Mesenteric fat pad (tissue), 1 donor: ENCODE results near the gene CERCAM. TPM values are rescaled to one million over a fixed set of nuclear protein-coding genes. Genes with fewer than 3 reads are reported as not detected.
A peak's percentile ranks its signal among the peaks of the same experiment; 100 is the strongest.

Experiments used
- DNase-seq: peaks from one replicate; pipeline ENCODE4 v3.0.0-alpha.2; 2020; ENCODE audit warnings: low spot score
- long read RNA-seq: library from polyadenylated mRNA; unstranded; transcript quantifications from one replicate; pipeline ENCODE4 v2.0.0, GENCODE V29; 2020
- total RNA-seq: library from RNA; stranded (reverse); fragmentation: NEBNext Ultra II Directional; extraction: Animal tissue kit (Norgen Biotek cat#: 25700); gene quantifications from one replicate; pipeline ENCODE4 v1.2.1, GENCODE V29; 2021
- donor health status: DM: yes; HTN: yes; CAD: no.

Gene CERCAM, protein sequence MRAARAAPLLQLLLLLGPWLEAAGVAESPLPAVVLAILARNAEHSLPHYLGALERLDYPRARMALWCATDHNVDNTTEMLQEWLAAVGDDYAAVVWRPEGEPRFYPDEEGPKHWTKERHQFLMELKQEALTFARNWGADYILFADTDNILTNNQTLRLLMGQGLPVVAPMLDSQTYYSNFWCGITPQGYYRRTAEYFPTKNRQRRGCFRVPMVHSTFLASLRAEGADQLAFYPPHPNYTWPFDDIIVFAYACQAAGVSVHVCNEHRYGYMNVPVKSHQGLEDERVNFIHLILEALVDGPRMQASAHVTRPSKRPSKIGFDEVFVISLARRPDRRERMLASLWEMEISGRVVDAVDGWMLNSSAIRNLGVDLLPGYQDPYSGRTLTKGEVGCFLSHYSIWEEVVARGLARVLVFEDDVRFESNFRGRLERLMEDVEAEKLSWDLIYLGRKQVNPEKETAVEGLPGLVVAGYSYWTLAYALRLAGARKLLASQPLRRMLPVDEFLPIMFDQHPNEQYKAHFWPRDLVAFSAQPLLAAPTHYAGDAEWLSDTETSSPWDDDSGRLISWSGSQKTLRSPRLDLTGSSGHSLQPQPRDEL
- 46.0 TPM for total RNA-seq
- long read RNA-seq, transcript CERCAM-201 (13 exons, 2,685 nt) = major isoform, 116 of 166 reads
- long read RNA-seq, partial matches to known transcripts = 36 of 166 reads
- long read RNA-seq, other reads (novel, unspliced or antisense) = 14 of 166 reads

- DNase-seq = peak; percentile 90
Measured at GRCh38 chr9:128420651-128421481, at the start of gene CERCAM. CERCAM (plus strand) TSS chr9:128420857; CDS start chr9:128420878, 21 bp downstream.

GRCh38 chr9:128371630-128372117 lies 49.0 kb upstream of the CERCAM start:
- no peak for DNase-seq

GRCh38 chr9:128372188-128372641 lies 48.4 kb upstream of the CERCAM start:
- no peak for DNase-seq

DNA sequence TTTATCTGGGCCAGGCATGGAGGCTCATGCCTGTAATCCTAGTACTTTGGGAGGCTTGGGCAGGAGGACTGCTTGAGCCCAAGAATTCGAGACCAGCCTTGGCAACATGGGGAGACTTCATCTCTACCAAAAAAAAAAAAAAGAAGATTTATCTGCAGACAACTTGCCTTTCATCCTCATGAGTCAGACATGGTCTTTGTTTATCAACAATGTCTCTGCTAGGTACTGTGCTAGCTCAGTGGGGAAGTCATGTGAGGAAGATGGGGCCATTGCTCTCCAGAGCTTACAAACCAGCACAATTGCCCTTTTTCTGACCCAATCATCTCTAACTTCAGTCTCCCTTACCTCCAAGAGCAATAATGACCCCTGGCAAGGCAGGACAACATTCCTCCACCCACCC lies 47.9 kb upstream of the CERCAM start:
- no peak for DNase-seq

GRCh38 chr9:128374221-128374675 lies 46.4 kb upstream of the CERCAM start:
- no peak for DNase-seq

GRCh38 chr9:128375865-128376264 lies 44.8 kb upstream of the CERCAM start:
- DNase-seq = no peak

DNA sequence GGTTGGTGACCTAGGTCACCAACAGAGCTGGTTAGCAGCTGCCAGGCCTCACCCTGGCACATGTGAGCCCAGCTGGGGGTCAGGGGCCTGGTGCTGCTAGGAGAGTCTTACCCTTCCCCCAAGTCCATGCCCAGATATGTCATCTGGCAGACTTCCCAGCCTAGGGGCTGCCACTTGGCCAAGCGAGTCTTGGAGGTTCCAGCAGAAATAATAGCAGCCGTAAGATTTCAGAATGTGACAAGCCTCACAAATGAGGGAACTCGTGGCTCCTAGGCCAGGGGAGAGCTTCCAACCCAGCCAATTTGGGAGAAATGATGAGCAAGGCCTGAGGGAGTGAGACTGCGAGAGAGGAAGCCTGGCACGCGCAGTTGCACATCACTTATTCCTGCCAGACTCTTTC lies 38.4 kb upstream of the CERCAM start:
- no peak for DNase-seq

GRCh38 chr9:128383007-128383753 lies 37.5 kb upstream of the CERCAM start:
- no peak for DNase-seq

GRCh38 chr9:128383791-128384190 lies 36.9 kb upstream of the CERCAM start:
- DNase-seq = no peak

- no peak for DNase-seq
Measured at GRCh38 chr9:128384801-128385495, 35.7 kb upstream of the CERCAM start.

DNA sequence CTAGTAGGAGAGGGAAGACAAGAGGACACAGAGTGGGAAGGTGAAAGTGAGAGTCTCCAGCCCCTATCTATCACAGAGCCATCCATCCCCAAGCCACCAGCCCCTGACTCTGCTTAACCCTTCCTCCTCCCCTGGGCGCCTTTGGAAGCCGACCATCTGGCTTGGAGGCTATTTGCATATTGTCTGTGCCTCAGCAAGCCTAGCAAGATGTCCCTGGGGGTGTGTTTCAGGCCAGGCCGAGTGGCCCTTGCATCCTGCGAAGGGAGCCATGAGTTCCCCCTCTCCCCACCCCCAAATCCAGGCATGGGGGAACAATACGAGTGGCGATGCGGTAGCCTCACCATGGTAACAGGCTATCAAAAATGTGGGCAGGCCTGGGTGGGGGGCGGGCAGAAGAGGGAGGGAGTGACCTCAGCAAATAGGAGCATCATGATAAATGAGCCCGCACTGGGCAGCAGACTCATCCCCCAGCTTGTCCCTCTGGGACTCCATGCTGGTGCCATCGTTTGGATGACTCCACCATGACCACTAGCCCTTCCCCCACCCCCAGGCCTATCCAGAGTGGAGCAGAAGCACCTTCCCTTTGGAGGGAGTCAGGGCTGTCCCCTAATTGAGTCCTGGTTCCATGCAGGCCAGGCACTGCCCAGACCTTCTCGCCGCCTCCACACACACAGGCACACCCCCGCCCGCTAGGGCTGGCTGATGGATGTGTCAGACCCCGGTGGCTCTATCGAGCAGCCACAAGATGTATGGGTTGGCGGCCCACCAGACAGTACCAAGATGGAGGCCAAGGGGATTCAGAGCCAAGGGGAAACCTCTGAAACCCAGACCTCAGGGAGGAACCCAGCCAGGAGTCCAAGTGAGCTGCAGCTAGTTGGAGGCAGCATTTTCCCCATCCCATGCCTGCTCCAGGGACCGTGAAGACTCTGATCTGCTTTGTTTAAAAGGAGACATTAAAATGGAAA lies 34.9 kb upstream of the CERCAM start:
- DNase-seq = no peak

DNA sequence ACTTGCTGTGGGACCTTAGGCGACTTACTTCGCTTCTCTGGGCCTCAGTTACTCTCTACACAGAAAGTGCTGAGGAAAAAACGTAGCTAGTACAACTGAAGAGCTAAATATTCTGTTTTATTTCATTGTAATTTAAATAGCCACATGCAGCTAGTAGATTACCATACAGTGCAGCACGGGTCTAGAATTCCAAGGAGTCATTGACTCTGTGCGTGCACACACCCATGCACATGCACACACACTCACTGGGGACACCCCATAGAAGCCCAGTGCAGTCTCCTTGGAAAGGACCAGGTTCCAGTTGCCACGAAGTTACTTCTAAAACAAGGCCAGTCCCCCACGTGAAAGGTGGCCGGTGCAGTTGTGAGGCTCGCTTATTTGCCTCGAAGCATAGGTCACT lies 32.5 kb upstream of the CERCAM start:
- DNase-seq = no peak

DNA sequence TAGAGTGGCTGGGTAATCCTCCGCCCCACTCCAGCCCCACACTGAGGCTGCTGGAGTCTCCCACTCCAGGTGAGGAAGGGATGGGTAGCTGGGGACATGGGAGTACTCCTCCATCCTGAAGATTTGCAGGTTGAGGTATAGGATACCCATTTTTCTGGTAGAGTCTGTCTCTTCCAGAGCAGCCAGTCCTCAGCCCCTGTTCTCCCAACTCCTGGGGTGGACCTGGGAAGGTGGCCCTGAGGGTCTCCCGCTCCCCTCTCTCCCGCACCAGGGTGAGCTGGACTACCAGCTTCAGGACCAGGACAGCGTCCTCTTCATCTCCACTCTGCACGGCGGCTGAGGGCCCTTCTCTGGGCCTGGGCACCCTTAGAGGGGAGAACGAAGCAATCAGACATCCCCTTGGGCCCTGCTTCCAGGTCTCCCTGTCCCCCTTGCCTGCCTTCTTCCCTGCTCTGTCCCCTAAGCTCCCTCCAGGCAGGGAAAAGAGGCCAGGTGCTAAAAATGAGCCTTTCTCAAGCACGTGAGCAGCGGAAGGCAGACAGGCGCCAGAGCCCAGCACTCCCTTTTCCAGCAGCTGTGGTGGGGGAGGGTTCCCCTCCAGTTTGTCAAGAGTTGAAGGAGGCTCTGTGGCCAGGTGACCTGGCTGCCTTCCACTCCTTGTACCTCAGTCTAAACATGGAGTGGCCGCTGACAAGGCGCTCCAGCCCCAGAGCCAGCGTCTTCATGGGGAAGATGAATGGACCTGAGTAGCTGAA lies 31.1 kb upstream of the CERCAM start:
- DNase-seq = no peak

GRCh38 chr9:128390150-128390812 lies 30.4 kb upstream of the CERCAM start:
- no peak for DNase-seq

- no peak for DNase-seq
Measured at GRCh38 chr9:128390813-128391711, 29.6 kb upstream of the CERCAM start.

DNA sequence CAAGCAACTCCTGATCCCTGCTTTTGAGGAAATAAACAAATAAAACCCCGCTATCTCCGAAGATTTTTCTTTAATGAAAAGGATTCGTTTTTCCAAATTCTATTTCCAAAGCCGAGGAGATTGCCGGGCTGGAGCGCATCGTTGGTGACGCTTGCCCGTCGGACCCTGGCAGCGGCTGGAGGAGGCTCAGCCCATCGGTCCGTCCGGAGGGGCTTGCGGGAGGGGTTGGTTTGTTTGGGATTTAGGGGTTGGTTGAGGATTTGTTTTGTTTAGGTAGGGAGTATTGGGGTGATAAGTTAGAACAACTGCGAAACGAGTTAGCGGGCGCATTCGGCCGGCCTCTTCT lies 28.7 kb upstream of the CERCAM start:
- DNase-seq = no peak
